ENCODE results near the gene B4GALNT1.
"Not testable (repeated sequence)": the region's sequence is repeated elsewhere in the genome, so short reads cannot be mapped to it uniquely, and the experiment has no call there.

B4GALNT1 gene

DNA sequence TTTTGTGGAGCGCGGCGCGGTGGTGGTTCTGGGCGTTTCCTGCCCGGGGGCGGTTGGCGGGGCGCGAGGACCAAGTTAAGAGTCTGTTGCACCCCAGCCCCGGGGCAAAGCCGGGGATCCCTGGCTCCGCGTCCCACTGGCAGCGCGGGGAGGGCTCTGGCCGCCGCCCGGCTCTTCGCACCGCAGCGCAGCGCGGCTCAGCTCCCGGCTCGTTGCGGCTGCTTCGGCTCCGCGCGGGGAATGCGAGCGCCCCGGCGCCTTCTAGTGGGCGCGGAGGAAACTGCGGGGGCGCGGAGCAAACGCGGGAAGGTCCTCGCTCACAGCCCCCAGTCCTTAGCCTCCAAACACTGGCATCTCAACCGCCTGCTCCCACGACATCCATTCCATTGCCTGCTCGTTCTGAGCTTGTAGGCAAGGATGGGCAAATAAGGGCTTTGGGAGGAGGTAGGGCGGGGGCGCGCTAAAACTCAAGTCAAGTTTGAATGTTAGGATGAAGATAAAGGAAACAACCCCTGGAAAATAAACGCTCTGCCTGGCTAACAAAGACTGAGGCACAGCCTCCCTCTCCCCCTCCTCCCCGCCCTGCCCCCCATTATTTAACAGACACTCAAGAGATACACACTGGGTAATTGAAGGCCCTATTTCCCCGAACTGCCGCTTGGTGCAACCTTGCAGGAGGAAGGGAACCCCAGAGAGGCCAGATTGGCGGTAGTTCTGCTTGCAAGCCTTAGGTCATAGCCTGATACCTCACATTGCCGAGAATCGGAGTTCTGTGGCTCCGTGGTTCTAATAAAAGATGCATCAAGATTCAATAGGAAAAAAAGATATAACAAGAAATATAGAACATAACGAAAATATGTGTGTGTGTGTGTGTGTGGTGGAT lies at the start of gene B4GALNT1:
Gene B4GALNT1, minus strand, starts transcription at position 244 of the 883 bp plus-strand sequence. CDS start 1,069 bp downstream, outside the sequence.
- no peaks in the 10 kb centered on the region for H3K9me3 ChIP-seq (ENCODE audit: control insufficient read depth in 1 of 2, low read length in 2 of 2)
- peaks cover 23% of the 10 kb centered on the region for H3K27me3 ChIP-seq (ENCODE audit: low read depth, low read length)
- no peak within 1 kb of the TSS for H3K27ac ChIP-seq (ENCODE audit: low read length)
- H3K4me3 ChIP-seq (ENCODE audit: low read depth in 1 of 2, low read length in 2 of 2) = peak within 1 kb of the TSS; percentile 39 to 74
- no peaks in the 10 kb centered on the region for H3K36me3 ChIP-seq (ENCODE audit: control insufficient read depth in 1 of 2, insufficient read depth in 2 of 2, low read length in 2 of 2)
- peaks cover 0 to 20% of the 10 kb centered on the region in 2 donors for H3K4me1 ChIP-seq (ENCODE audit: control insufficient read depth in 1 of 2, insufficient read depth in 2 of 2, low read length in 2 of 2)

DNA sequence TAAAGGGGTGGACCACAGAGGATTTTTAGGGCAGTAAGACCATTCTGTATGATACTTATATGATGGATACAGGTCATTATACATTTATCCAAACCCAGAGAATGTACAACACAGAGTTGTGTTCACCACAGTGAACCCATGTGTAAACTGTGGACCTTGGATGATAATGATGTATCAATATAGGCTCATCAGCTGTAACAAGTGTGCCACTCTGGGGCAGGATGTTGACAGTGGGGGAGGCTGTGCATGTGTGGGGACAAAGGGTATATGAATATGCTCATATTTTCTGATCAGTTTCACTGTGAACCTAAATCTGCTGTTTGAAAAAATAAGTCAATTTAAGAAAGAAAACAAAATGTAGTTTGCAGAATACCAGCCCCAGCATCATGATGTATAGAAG lies 46.7 kb upstream of the B4GALNT1 start:
- no peak overlapping the region for H3K27ac ChIP-seq (ENCODE audit: low read length)
- no peaks in the 10 kb centered on the region for H3K4me1 ChIP-seq (ENCODE audit: control insufficient read depth in 1 of 2, insufficient read depth in 2 of 2, low read length in 2 of 2)

DNA sequence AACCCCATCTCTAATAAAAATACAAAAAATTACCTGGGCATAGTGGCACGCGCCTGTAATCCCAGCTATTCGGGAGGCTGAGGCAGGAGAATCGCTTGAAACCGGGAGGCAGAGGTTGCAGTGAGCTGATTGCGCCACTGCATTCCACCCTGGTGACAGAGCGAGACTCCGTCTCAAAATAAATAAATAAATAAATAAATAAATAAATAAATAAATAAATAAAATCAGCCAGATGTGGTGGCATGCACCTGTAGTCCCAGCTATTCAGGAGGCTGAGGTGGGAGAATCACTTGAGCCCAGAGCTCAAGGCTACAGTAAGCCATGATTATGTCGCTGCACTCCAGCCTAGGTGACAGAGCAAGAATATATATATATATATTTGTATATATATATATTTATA lies 44.9 kb upstream of the B4GALNT1 start:
- not testable (repeated sequence) for H3K4me1 ChIP-seq (ENCODE audit: control insufficient read depth in 1 of 2, insufficient read depth in 2 of 2, low read length in 2 of 2); H3K4me3 ChIP-seq (ENCODE audit: low read depth in 1 of 2, low read length in 2 of 2); H3K36me3 ChIP-seq (ENCODE audit: control insufficient read depth in 1 of 2, insufficient read depth in 2 of 2, low read length in 2 of 2); H3K27ac ChIP-seq (ENCODE audit: low read length); H3K27me3 ChIP-seq (ENCODE audit: low read depth, low read length); H3K9me3 ChIP-seq (ENCODE audit: control insufficient read depth in 1 of 2, low read length in 2 of 2)

More for the DNA sequence above, 46.7 kb upstream of the B4GALNT1 start:
- Histone ChIP-seq H3K27me3 (ENCODE audit: low read depth, low read length) (no peaks in the 10 kb centered on the region), H3K36me3 (ENCODE audit: control insufficient read depth in 1 of 2, insufficient read depth in 2 of 2, low read length in 2 of 2) (no peaks in the 10 kb centered on the region), H3K9me3 (ENCODE audit: control insufficient read depth in 1 of 2, low read length in 2 of 2) (peaks cover 0 to 4% of the 10 kb centered on the region in 2 donors), H3K4me3 (ENCODE audit: low read depth in 1 of 2, low read length in 2 of 2) (no peak overlapping the region)

- no peak overlapping the region for H3K4me3 ChIP-seq (ENCODE audit: low read depth in 1 of 2, low read length in 2 of 2)
- no peaks in the 10 kb centered on the region for H3K36me3 ChIP-seq (ENCODE audit: control insufficient read depth in 1 of 2, insufficient read depth in 2 of 2, low read length in 2 of 2)
- no peaks in the 10 kb centered on the region for H3K4me1 ChIP-seq (ENCODE audit: control insufficient read depth in 1 of 2, insufficient read depth in 2 of 2, low read length in 2 of 2)
- H3K9me3 ChIP-seq (ENCODE audit: control insufficient read depth in 1 of 2, low read length in 2 of 2) = no peaks in the 10 kb centered on the region
- no peaks in the 10 kb centered on the region for H3K27me3 ChIP-seq (ENCODE audit: low read depth, low read length)
- H3K27ac ChIP-seq (ENCODE audit: low read length) = no peak overlapping the region
These were observed 41.7 kb upstream of the B4GALNT1 start for GRCh38 chr12:57674691-57675090.

DNA sequence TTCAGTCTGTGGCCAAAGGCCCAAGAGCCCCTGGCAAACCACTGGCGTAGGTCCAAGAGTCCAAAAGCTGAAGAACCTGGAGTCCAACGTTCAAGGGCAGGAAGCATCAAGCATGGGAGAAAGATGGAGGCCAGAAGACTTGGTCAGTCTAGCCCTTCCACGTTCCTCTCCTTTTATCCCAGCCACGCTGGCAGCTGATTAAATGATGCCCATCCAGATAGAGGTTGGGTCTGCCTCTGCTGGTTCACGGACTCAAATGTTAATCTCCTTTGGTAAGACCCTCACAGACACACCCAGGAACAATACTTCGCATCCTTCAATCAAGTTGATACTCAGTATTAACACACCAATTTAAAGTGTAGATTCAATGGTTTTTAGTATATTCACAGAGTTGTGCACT lies 39.8 kb upstream of the B4GALNT1 start:
- no peak overlapping the region for H3K4me3 ChIP-seq (ENCODE audit: low read depth in 1 of 2, low read length in 2 of 2)
- no peaks in the 10 kb centered on the region for H3K4me1 ChIP-seq (ENCODE audit: control insufficient read depth in 1 of 2, insufficient read depth in 2 of 2, low read length in 2 of 2)
- no peaks in the 10 kb centered on the region for H3K36me3 ChIP-seq (ENCODE audit: control insufficient read depth in 1 of 2, insufficient read depth in 2 of 2, low read length in 2 of 2)
- H3K27me3 ChIP-seq (ENCODE audit: low read depth, low read length) = no peaks in the 10 kb centered on the region
- H3K27ac ChIP-seq (ENCODE audit: low read length) = no peak overlapping the region
- H3K9me3 ChIP-seq (ENCODE audit: control insufficient read depth in 1 of 2, low read length in 2 of 2) = no peaks in the 10 kb centered on the region

DNA sequence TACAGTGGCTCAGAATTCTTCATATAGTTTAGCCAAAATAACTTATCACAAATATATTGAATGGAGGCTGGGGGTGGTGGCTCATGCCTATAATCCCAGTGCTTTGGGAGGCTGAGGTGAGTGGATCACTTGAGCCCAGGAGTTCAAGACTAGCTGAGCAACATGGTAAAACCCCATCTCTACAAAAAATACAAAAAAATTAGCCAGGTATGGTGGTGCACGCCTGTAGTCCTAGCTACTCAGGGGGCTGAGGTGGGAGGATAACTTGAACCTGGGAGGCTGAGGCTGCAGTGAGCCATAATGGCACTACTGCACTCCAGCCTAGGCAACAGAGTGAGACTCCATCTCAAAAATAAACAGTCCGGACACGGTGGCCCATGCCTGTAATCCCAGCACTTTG lies 38.8 kb upstream of the B4GALNT1 start:
- H3K36me3 ChIP-seq (ENCODE audit: control insufficient read depth in 1 of 2, insufficient read depth in 2 of 2, low read length in 2 of 2); H3K4me1 ChIP-seq (ENCODE audit: control insufficient read depth in 1 of 2, insufficient read depth in 2 of 2, low read length in 2 of 2); H3K9me3 ChIP-seq (ENCODE audit: control insufficient read depth in 1 of 2, low read length in 2 of 2); H3K27me3 ChIP-seq (ENCODE audit: low read depth, low read length); H3K27ac ChIP-seq (ENCODE audit: low read length); H3K4me3 ChIP-seq (ENCODE audit: low read depth in 1 of 2, low read length in 2 of 2): not testable (repeated sequence)

DNA sequence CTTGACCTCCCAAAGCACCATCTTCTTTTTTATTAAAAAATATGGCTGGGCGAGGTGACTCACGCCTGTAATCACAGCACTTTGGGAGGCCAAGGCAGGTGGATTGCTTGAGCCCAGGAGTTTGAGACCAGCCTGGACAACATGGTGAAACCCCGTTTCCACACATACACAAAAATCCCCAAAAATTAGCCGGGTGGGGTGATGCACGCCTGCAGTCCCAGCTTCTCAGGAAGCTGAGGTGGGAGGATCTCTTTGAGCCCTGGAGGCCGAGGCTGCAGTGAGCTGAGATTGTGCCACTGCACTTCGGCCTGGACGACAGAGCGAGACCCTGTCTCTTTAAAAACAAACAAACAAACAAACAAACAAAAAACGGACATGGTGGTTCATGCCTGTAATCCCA lies 36.7 kb upstream of the B4GALNT1 start:
- H3K27me3 ChIP-seq (ENCODE audit: low read depth, low read length); H3K4me1 ChIP-seq (ENCODE audit: control insufficient read depth in 1 of 2, insufficient read depth in 2 of 2, low read length in 2 of 2); H3K4me3 ChIP-seq (ENCODE audit: low read depth in 1 of 2, low read length in 2 of 2); H3K9me3 ChIP-seq (ENCODE audit: control insufficient read depth in 1 of 2, low read length in 2 of 2); H3K36me3 ChIP-seq (ENCODE audit: control insufficient read depth in 1 of 2, insufficient read depth in 2 of 2, low read length in 2 of 2); H3K27ac ChIP-seq (ENCODE audit: low read length): not testable (repeated sequence)

- Histone ChIP-seq H3K36me3 (ENCODE audit: control insufficient read depth in 1 of 2, insufficient read depth in 2 of 2, low read length in 2 of 2) (no peaks in the 10 kb centered on the region), H3K4me3 (ENCODE audit: low read depth in 1 of 2, low read length in 2 of 2) (no peak overlapping the region), H3K9me3 (ENCODE audit: control insufficient read depth in 1 of 2, low read length in 2 of 2) (no peaks in the 10 kb centered on the region), H3K27me3 (ENCODE audit: low read depth, low read length) (no peaks in the 10 kb centered on the region), H3K27ac (ENCODE audit: low read length) (no peak overlapping the region), H3K4me1 (ENCODE audit: control insufficient read depth in 1 of 2, insufficient read depth in 2 of 2, low read length in 2 of 2) (no peaks in the 10 kb centered on the region)
These were observed 33.9 kb upstream of the B4GALNT1 start for GRCh38 chr12:57666897-57667296.

DNA sequence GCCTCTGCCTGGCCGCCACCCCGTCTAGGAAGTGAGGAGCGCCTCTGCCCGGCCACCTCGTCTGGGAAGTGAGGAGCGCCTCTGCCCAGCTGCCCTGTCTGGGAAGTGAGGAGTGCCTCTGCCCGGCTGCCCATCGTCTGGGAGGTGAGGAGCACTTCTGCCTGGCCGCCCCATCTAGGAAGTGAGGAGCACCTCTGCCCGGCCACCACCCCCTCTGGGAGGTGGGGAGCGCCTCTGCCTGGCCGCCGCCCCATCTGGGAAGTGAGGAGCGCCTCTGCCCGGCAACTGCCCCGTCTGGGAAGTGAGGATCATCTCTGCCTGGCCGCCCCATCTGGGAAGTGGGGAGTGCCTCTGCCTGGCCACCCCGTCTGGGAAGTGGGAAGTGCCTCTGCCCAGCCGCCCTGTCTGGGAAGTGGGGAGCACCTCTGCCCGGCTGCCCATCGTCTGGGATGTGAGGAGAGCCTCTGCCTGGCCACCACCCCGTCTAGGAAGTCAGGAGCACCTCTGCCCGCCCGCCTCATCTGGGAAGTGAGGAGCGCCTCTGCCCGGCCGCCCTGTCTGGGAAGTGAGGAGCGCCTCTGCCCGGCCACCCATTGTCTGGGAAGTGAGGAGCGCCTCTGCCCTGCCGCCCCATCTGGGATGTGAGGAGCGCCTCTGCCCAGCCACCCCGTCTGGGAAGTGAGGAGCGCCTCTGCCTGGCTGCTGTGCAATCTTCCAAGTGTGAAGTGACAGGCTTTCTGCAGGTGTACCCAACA lies 32.2 kb upstream of the B4GALNT1 start:
- not testable (repeated sequence) for H3K9me3 ChIP-seq (ENCODE audit: control insufficient read depth in 1 of 2, low read length in 2 of 2); H3K4me3 ChIP-seq (ENCODE audit: low read depth in 1 of 2, low read length in 2 of 2); H3K4me1 ChIP-seq (ENCODE audit: control insufficient read depth in 1 of 2, insufficient read depth in 2 of 2, low read length in 2 of 2); H3K27me3 ChIP-seq (ENCODE audit: low read depth, low read length); H3K36me3 ChIP-seq (ENCODE audit: control insufficient read depth in 1 of 2, insufficient read depth in 2 of 2, low read length in 2 of 2); H3K27ac ChIP-seq (ENCODE audit: low read length)

GRCh38 chr12:57661376-57661775 lies 28.4 kb upstream of the B4GALNT1 start:
- no peaks in the 10 kb centered on the region for H3K4me1 ChIP-seq (ENCODE audit: control insufficient read depth in 1 of 2, insufficient read depth in 2 of 2, low read length in 2 of 2)
- no peak overlapping the region for H3K4me3 ChIP-seq (ENCODE audit: low read depth in 1 of 2, low read length in 2 of 2)
- H3K36me3 ChIP-seq (ENCODE audit: control insufficient read depth in 1 of 2, insufficient read depth in 2 of 2, low read length in 2 of 2) = no peaks in the 10 kb centered on the region
- H3K27me3 ChIP-seq (ENCODE audit: low read depth, low read length) = no peaks in the 10 kb centered on the region
- H3K27ac ChIP-seq (ENCODE audit: low read length) = no peak overlapping the region
- H3K9me3 ChIP-seq (ENCODE audit: control insufficient read depth in 1 of 2, low read length in 2 of 2) = no peaks in the 10 kb centered on the region

DNA sequence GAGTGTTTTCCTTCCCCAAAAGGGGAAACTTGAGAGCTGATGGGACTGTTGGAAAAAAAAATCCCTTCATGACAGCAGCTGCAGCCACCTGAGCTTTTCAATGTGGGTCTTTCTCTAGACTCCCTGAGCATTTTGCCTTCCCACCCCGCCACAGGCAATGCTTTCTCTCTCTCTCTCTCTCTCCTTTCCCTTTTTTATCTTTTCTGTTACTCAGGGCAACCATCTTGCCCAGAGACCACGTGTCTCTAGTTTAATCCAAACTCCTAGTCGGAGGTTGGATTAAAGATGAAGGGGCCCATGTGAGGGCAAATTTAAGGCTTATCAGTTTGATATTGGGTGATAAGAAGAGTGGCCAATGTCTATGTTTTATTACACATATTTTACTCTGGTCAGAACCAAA lies 25.9 kb upstream of the B4GALNT1 start:
- Histone ChIP-seq H3K4me1 (ENCODE audit: control insufficient read depth in 1 of 2, insufficient read depth in 2 of 2, low read length in 2 of 2) (no peaks in the 10 kb centered on the region), H3K4me3 (ENCODE audit: low read depth in 1 of 2, low read length in 2 of 2) (no peak overlapping the region), H3K9me3 (ENCODE audit: control insufficient read depth in 1 of 2, low read length in 2 of 2) (no peaks in the 10 kb centered on the region), H3K27me3 (ENCODE audit: low read depth, low read length) (no peaks in the 10 kb centered on the region), H3K27ac (ENCODE audit: low read length) (no peak overlapping the region), H3K36me3 (ENCODE audit: control insufficient read depth in 1 of 2, insufficient read depth in 2 of 2, low read length in 2 of 2) (no peaks in the 10 kb centered on the region)

All from muscle layer of duodenum (tissue), 2 donors.